Natural killer cell (primary cell): ENCODE results near the gene ZNF521. TPM values are rescaled to one million over a fixed set of nuclear protein-coding genes. Genes with fewer than 3 reads are reported as not detected.

Experiments used
- ATAC-seq, 3 donors: fragments of 150-1000 bp in 2 of 3; fragments of 200-7000 bp in 1 of 3; cut with Tn5 transposase; 1 replicate in 1 of 3; 2 replicates in 2 of 3; pipeline ENCODE4 v1.10.0; 2021; ENCODE audit warnings: mild to moderate bottlenecking in 2 of 3, moderate library complexity in 2 of 3
- DNase-seq, 2 donors: peaks; one replicate each; pipeline versions ENCODE4 v3.0.0 to v3.0.0-alpha.2; 2013 to 2021; ENCODE audit warnings: mixed read lengths in 1 of 2
- H3K27ac ChIP-seq: one replicate; pipeline ENCODE4 v1.5.1; 2013; ENCODE audit warnings: mild to moderate bottlenecking, low read length
- H3K27me3 ChIP-seq: one replicate; pipeline ENCODE4 v1.6.1; 2013; ENCODE audit warnings: low read length; ENCODE audit not compliant: control insufficient read depth, insufficient read depth
- H3K36me3 ChIP-seq: one replicate; pipeline ENCODE4 v1.6.1; 2013; ENCODE audit warnings: low read length; ENCODE audit not compliant: control insufficient read depth, insufficient read depth
- H3K4me1 ChIP-seq: one replicate; pipeline ENCODE4 v1.6.1; 2013; ENCODE audit warnings: low read length; ENCODE audit not compliant: control insufficient read depth, insufficient read depth
- H3K4me3 ChIP-seq: one replicate; pipeline ENCODE4 v1.5.1; 2013; ENCODE audit warnings: low read length
- H3K9me3 ChIP-seq: one replicate; pipeline ENCODE4 v1.6.1; 2013; ENCODE audit warnings: low read length; ENCODE audit not compliant: control insufficient read depth, insufficient read depth
- H3K27ac Mint-ChIP-seq, 2 donors: one replicate each; pipeline ENCODE4 v1.8.0; 2022; ENCODE audit warnings: mild to moderate bottlenecking in 2 of 2, mixed read lengths in 2 of 2, moderate library complexity in 1 of 2
- H3K27me3 Mint-ChIP-seq, 2 donors: one replicate each; pipeline ENCODE4 v1.8.0; 2022; ENCODE audit warnings: low read depth in 2 of 2, mixed read lengths in 2 of 2
- H3K36me3 Mint-ChIP-seq: one replicate; pipeline ENCODE4 v1.8.0; 2022; ENCODE audit warnings: mixed read lengths
- H3K4me1 Mint-ChIP-seq, 2 donors: one replicate each; pipeline ENCODE4 v1.8.0; 2022; ENCODE audit warnings: mixed read lengths in 2 of 2
- H3K4me3 Mint-ChIP-seq: one replicate; pipeline ENCODE4 v1.8.0; 2022; ENCODE audit warnings: mild to moderate bottlenecking, moderate library complexity, mixed read lengths
- H3K9me3 Mint-ChIP-seq, 2 donors: one replicate each; pipeline ENCODE4 v1.8.0; 2022; ENCODE audit warnings: mixed read lengths in 2 of 2
- WGBS: methylation state at CpG from one replicate; pipeline ENCODE4 v1.1.7; 2013; ENCODE audit warnings: missing lambda C conversion rate; ENCODE audit not compliant: insufficient coverage; 5-methylcytosine and 5-hydroxymethylcytosine counted together
- intact Hi-C: fragments of 100-400 bp; cut with micrococcal nuclease; formaldehyde crosslinking; loops from one replicate; pipeline ENCODE4 v1.14.2; 2022
- total RNA-seq, 4 donors: library from RNA; stranded (reverse); fragments of 120-200 nt in 1 of 4; gene quantifications; one replicate each; pipeline versions ENCODE4 v1.2.3 to v1.2.4, GENCODE V29; 2013 to 2022
- TF ChIP-seq, protein P1 (sequence below): fragments of 200-600 bp; IDR thresholded peaks from one replicate; pipeline ENCODE4 v1.8.0; 2022; ENCODE audit warnings: antibody characterized with exemption

Gene ZNF521
- total RNA-seq, 3 donors from 2014 or later (not counting 1 experiment from before 2014, with no cell fraction given): 0.19 to 3.5 (median 0.54) TPM

DNA sequence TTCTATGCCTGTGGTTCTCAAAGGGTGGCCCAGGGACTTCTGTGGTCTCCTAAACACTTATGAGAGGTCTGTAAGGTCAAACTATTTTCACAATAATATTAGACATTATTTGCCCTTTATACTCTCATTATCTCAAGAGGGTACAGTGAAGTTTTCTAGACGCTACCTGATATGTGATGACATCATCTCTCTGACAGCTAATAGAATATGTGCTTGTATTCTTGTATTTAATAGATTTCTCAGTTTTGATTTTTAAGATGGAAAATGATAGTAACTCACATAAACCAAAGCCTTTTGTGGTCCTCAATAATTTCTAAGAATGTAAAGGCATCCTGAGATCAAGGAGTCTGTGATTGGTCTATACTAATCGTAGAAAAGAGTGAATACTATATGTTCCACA is 265.1 kb downstream of the ZNF521 start:
- no peak for DNase-seq
- H3K27me3 ChIP-seq: no peaks in the 10 kb centered on the region
- ATAC-seq: no peak
- H3K4me3 ChIP-seq: no peak overlapping the region
- H3K4me1 ChIP-seq: no peaks in the 10 kb centered on the region
- no peaks in the 10 kb centered on the region for H3K9me3 ChIP-seq
- WGBS: no CpG with 5 or more reads among the region's 2 CpGs
- H3K36me3 ChIP-seq: no peaks in the 10 kb centered on the region
- no peaks in the 10 kb centered on the region for H3K27me3 Mint-ChIP-seq
- no peaks in the 10 kb centered on the region for H3K36me3 Mint-ChIP-seq
- H3K27ac ChIP-seq: no peak overlapping the region
- H3K9me3 Mint-ChIP-seq: no peaks in the 10 kb centered on the region
- no peak overlapping the region for H3K4me3 Mint-ChIP-seq
- intact Hi-C loops: no loop called here
- TF ChIP-seq, protein P1, sequence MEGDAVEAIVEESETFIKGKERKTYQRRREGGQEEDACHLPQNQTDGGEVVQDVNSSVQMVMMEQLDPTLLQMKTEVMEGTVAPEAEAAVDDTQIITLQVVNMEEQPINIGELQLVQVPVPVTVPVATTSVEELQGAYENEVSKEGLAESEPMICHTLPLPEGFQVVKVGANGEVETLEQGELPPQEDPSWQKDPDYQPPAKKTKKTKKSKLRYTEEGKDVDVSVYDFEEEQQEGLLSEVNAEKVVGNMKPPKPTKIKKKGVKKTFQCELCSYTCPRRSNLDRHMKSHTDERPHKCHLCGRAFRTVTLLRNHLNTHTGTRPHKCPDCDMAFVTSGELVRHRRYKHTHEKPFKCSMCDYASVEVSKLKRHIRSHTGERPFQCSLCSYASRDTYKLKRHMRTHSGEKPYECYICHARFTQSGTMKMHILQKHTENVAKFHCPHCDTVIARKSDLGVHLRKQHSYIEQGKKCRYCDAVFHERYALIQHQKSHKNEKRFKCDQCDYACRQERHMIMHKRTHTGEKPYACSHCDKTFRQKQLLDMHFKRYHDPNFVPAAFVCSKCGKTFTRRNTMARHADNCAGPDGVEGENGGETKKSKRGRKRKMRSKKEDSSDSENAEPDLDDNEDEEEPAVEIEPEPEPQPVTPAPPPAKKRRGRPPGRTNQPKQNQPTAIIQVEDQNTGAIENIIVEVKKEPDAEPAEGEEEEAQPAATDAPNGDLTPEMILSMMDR: no peak
- no peaks in the 10 kb centered on the region for H3K4me1 Mint-ChIP-seq
- no peak overlapping the region for H3K27ac Mint-ChIP-seq

DNA sequence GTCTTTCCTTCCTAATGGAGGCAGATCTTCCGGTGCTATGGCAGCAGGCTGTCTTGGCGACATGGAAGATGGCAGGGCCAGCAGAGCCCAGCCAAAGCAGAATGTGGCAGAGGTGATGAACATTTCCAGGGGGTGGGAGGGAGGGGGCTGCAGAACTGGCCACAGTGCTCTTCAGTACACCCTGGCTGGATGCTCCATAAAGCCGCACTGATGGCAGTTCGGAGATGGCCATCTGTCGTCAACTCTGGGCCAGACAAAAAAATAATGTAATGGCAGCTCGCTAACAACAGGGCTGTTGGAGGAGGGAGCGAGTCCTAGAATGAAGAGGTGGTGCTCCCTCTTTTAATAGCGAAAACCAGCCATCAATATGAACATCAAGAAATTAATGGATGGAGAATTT is 271.0 kb downstream of the ZNF521 start:
- TF ChIP-seq, protein P1: no peak
- H3K27ac Mint-ChIP-seq: no peak overlapping the region
- Histone ChIP-seq H3K4me1 (no peaks in the 10 kb centered on the region), H3K27me3 (no peaks in the 10 kb centered on the region), H3K36me3 (no peaks in the 10 kb centered on the region), H3K27ac (no peak overlapping the region), H3K9me3 (no peaks in the 10 kb centered on the region), H3K4me3 (no peak overlapping the region)
- 90% methylated on average over 8 of the region's 8 CpGs for WGBS
- intact Hi-C loops: no loop called here
- DNase-seq (no peak), ATAC-seq (no peak)
- H3K27me3 Mint-ChIP-seq: no peaks in the 10 kb centered on the region
- H3K4me1 Mint-ChIP-seq: no peaks in the 10 kb centered on the region
- H3K36me3 Mint-ChIP-seq: no peaks in the 10 kb centered on the region
- no peaks in the 10 kb centered on the region for H3K9me3 Mint-ChIP-seq
- no peak overlapping the region for H3K4me3 Mint-ChIP-seq

DNA sequence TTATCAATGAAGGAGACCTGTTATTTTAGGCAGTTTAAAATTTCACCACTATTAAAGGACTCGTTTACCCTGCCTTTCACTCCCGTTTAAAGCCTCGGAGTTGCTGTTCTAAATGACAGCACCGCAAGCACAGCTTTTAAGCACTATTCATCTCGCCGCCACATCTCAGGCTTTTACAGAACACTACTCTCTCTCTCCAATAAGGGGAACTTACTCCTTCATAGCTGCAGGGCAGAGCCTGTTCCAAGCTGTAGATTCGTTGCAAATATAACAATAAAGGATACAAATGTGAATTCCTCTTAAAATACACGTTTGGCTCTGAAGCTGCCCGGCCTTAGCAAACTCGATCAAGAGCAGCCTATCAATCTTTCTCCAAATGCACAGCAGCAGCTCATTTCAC is 271.8 kb downstream of the ZNF521 start:
- Histone ChIP-seq H3K27ac (no peak overlapping the region), H3K4me3 (no peak overlapping the region), H3K9me3 (no peaks in the 10 kb centered on the region), H3K27me3 (no peaks in the 10 kb centered on the region), H3K36me3 (no peaks in the 10 kb centered on the region), H3K4me1 (no peaks in the 10 kb centered on the region)
- intact Hi-C loops: no loop called here
- no peak overlapping the region for H3K27ac Mint-ChIP-seq
- no peaks in the 10 kb centered on the region for H3K9me3 Mint-ChIP-seq
- H3K4me3 Mint-ChIP-seq: no peak overlapping the region
- TF ChIP-seq, protein P1: no peak
- H3K36me3 Mint-ChIP-seq: no peaks in the 10 kb centered on the region
- DNase-seq: no peak
- no peaks in the 10 kb centered on the region for H3K4me1 Mint-ChIP-seq
- ATAC-seq: no peak
- no peaks in the 10 kb centered on the region for H3K27me3 Mint-ChIP-seq
- 79% methylated on average over 10 of the region's 10 CpGs for WGBS

DNA sequence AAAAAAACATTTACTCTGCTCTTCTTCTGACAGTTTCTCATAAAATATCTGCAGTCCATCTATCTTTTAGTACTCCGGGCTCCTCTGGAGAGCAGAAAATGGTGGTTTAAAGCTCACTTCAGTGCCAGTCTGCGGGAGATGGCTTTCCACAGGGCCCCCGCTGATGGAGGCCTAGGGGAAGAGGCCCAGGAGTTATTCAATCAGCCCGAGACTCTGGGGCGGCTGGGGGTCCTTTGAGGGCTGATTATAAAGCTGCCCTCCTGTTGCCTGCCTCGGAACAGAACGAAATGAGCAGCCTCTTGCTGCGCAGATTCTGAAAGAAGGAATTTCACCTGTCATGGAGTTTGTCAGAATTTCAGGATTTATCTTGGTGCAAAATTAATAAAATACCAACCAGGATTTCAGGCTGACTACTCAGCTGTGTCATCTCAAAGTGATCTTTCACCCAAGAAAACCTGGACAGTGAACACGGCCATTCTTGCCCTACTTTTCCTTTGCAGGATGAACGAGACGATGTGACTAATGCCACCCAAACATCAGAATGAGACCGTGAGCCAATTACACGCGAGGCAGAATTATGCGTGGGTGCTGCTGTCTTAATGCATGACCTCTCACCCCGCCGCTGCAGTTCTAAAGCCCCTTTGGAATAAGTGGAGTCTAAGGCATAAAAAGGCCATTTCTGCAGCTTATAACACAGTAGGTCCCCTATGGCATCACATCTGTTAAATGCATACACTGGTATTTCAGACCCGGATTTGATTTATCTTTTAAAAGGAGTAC is 273.8 kb downstream of the ZNF521 start:
- TF ChIP-seq, protein P1: no peak
- no peak overlapping the region for H3K4me3 Mint-ChIP-seq
- H3K4me3 ChIP-seq: no peak overlapping the region
- H3K36me3 Mint-ChIP-seq: no peaks in the 10 kb centered on the region
- no peak overlapping the region for H3K27ac Mint-ChIP-seq
- ATAC-seq (no peak), DNase-seq (no peak)
- 88% methylated on average over 18 of the region's 18 CpGs for WGBS
- H3K27me3 ChIP-seq: no peaks in the 10 kb centered on the region
- no peaks in the 10 kb centered on the region for H3K27me3 Mint-ChIP-seq
- no peaks in the 10 kb centered on the region for H3K4me1 ChIP-seq
- H3K27ac ChIP-seq: no peak overlapping the region
- no peaks in the 10 kb centered on the region for H3K36me3 ChIP-seq
- H3K4me1 Mint-ChIP-seq: no peaks in the 10 kb centered on the region
- intact Hi-C loops: no loop called here
- no peaks in the 10 kb centered on the region for H3K9me3 ChIP-seq
- H3K9me3 Mint-ChIP-seq: no peaks in the 10 kb centered on the region
